Pancreas (tissue), 10 donors: Measurements from ENCODE around the gene SHCBP1L. TPM values are rescaled to one million over a fixed set of nuclear protein-coding genes. Genes with fewer than 3 reads are reported as not detected.

Experiments used
- ATAC-seq, 4 donors: fragments of 200-7000 bp; cut with Tn5 transposase; one replicate each; pipeline versions ENCODE4 v1.8.0 to v1.9.1; 2020; ENCODE audit warnings: mild to moderate bottlenecking in 4 of 4, moderate library complexity in 4 of 4
- DNase-seq, 6 donors: peaks; one replicate each; pipeline ENCODE4 v3.0.0-alpha.2; 2020
- FAIRE-seq: peaks from 2 replicates; lab custom pipeline; 2012; peaks lifted over from hg19 to GRCh38; lab: Jason Lieb, UNC
- H3K27ac ChIP-seq, 4 donors: fragments of 200-600 bp; sonication (generic); 1 replicate in 3 of 4; 2 replicates in 1 of 4; pipeline versions ENCODE4 v1.5.0 to v1.8.0; 2020
- H3K27me3 ChIP-seq, 4 donors: fragments of 200-600 bp; one replicate each; pipeline ENCODE4 v1.8.0; 2021
- H3K36me3 ChIP-seq, 3 donors: fragments of 200-600 bp; sonication (generic) in 1 of 3; one replicate each; pipeline versions ENCODE4 v1.5.0 to v1.8.0; 2020 to 2021
- H3K4me1 ChIP-seq, 3 donors: fragments of 200-600 bp; one replicate each; pipeline ENCODE4 v1.8.0; 2021
- H3K4me3 ChIP-seq, 4 donors: fragments of 200-600 bp; sonication (generic) in 2 of 4; one replicate each; pipeline versions ENCODE4 v1.5.0 to v1.8.0; 2020 to 2021
- H3K9me3 ChIP-seq, 4 donors: fragments of 200-600 bp; one replicate each; pipeline ENCODE4 v1.8.0; 2021
- WGBS, 2 donors: extraction: QIAGEN DNeasy Blood & Tissue Kit; methylation state at CpG; one replicate each; pipeline ENCODE4 v1.1.7; 2013; 5-methylcytosine and 5-hydroxymethylcytosine counted together
- intact Hi-C, 3 donors: fragments of 100-400 bp; cut with DNase I; formaldehyde crosslinking; loops; one replicate each; pipeline versions ENCODE4 v1.11.1 to v1.14.2; 2022
- polyA plus RNA-seq, 2 donors: library from polyadenylated mRNA; stranded (reverse); fragments of 200-250 nt; gene quantifications; one replicate each; pipeline ENCODE4 v1.2.3, GENCODE V29; 2013
- total RNA-seq, 6 donors: library from RNA; stranded (reverse); fragmentation: NEBNext Ultra II Directional in 4 of 6; extraction: Animal tissue kit (Norgen Biotek cat#: 25700) in 4 of 6; gene quantifications; one replicate each; pipeline versions ENCODE4 v1.2.1 to v1.2.4, GENCODE V29; 2021 to 2023
- TF ChIP-seq, protein P1 (sequence below), 4 donors: fragments of 200-600 bp; sonication (generic) in 3 of 4; IDR thresholded peaks; one replicate each; pipeline versions ENCODE4 v1.5.0 to v1.8.0; 2021; ENCODE audit warnings: antibody characterized with exemption in 4 of 4
- donor health status: healthy with polysubstance abuse.
- donor health status: DM: no; HTN: no; CAD: no; lungs with moderate emphysema.
- donor health status: DM: no; HTN: no; CAD: no.
- donor health status: control.
- donor health status: control.
- donor health status: Bipolar disorder and iron deficiency.
- donor health status: DM: yes; HTN: yes; CAD: no.
- donor health status: DM: no; HTN: no; CAD: no.
- donor health status: DM: no; HTN: no; CAD: no.
- donor health status: DM: yes; HTN: yes; CAD: no.

The SHCBP1L gene
- total and polyA plus RNA-seq, 8 donors: not detected

GRCh38 chr1:182985876-182986275 lies 32.9 kb upstream of the SHCBP1L start:
- no peak overlapping the region for H3K4me3 ChIP-seq
- ATAC-seq (no peak), DNase-seq (no peak), FAIRE-seq (no peak)
- H3K9me3 ChIP-seq: no peaks in the 10 kb centered on the region
- H3K27me3 ChIP-seq: no peaks in the 10 kb centered on the region
- TF ChIP-seq, protein P1, sequence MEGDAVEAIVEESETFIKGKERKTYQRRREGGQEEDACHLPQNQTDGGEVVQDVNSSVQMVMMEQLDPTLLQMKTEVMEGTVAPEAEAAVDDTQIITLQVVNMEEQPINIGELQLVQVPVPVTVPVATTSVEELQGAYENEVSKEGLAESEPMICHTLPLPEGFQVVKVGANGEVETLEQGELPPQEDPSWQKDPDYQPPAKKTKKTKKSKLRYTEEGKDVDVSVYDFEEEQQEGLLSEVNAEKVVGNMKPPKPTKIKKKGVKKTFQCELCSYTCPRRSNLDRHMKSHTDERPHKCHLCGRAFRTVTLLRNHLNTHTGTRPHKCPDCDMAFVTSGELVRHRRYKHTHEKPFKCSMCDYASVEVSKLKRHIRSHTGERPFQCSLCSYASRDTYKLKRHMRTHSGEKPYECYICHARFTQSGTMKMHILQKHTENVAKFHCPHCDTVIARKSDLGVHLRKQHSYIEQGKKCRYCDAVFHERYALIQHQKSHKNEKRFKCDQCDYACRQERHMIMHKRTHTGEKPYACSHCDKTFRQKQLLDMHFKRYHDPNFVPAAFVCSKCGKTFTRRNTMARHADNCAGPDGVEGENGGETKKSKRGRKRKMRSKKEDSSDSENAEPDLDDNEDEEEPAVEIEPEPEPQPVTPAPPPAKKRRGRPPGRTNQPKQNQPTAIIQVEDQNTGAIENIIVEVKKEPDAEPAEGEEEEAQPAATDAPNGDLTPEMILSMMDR (IDR thresholded peaks at IDR 0.05): no peak
- no peaks in the 10 kb centered on the region for H3K4me1 ChIP-seq
- H3K36me3 ChIP-seq: no peaks in the 10 kb centered on the region
- WGBS, 2 donors: 67 to 86% methylated on average over 1 of the region's 1 CpG
- no peak overlapping the region for H3K27ac ChIP-seq
- intact Hi-C loops: no loop called here

DNA sequence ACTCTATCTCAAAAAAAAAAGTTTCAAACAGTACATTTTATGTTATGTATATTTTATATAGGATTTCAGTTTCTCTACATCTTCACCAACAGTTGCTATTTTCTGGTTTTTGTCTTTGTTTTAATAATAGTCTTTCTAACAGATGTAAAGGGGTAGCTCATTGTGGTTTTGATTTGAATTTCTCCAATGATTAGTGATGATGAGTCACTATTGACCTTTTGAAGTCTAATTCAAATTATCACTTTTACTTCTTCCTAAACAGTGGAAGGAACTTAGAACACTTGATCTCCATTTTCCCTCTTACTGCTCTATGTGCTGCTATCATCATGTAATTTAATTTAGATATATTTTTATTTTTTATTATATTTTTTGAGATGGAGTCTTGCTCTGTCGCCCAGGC lies 31.7 kb upstream of the SHCBP1L start:
- DNase-seq: no peak
- Histone ChIP-seq H3K36me3 (no peaks in the 10 kb centered on the region), H3K4me1 (no peaks in the 10 kb centered on the region), H3K4me3 (no peak overlapping the region), H3K27ac (no peak overlapping the region), H3K9me3 (no peaks in the 10 kb centered on the region), H3K27me3 (no peaks in the 10 kb centered on the region)
- TF ChIP-seq, protein P1 (IDR thresholded peaks at IDR 0.05): no peak
- ATAC-seq: no peak
- FAIRE-seq: no peak
- intact Hi-C loops: no loop called here
- 83 to 92% methylated on average over 1 of the region's 1 CpG for WGBS, 2 donors

- WGBS, 2 donors: 89 to 95% methylated on average over 7 of the region's 7 CpGs
These were observed 31.2 kb upstream of the SHCBP1L start for GRCh38 chr1:182984138-182984537.

DNA sequence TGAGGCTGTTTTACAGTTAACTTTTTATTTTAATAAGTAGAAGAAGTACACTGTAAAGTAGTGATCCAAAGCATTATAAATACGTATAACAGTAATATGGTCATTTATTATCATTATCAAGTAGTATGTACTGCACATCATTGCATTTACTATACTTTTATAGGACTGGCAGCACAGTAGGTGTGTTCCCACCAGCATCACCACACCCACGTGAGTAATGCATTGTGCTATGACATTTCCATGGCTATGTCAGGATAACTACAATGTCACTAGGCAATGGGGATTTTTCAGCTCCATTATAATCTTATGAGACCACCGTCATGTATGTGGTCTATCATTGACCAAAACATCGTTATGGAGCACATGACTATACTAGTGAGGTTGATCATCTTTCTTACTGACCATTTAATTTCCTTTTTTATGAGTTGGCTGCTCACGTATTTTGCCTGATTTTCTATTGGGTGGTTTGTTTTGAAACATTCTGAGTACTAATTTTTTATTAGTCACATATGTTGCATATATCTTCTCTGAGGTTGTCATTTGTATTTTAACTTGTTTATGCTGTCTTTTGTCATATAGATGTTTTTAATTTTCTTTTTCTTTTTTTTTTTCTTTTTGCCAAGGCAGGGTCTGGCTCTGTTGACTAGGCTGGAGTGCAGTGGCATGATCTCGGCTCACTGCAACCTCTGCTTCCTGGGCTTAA lies 25.3 kb upstream of the SHCBP1L start:
- FAIRE-seq: no peak
- Histone ChIP-seq H3K27ac (no peak overlapping the region), H3K9me3 (no peaks in the 10 kb centered on the region), H3K4me1 (no peaks in the 10 kb centered on the region), H3K36me3 (no peaks in the 10 kb centered on the region), H3K27me3 (no peaks in the 10 kb centered on the region), H3K4me3 (no peak overlapping the region)
- intact Hi-C loops: no loop called here
- WGBS, 2 donors: 72 to 87% methylated on average over 6 of the region's 6 CpGs
- no peak for ATAC-seq
- DNase-seq: no peak
- TF ChIP-seq, protein P1 (IDR thresholded peaks at IDR 0.05): no peak

More at GRCh38 chr1:182984138-182984537, 31.2 kb upstream of the SHCBP1L start:
- Histone ChIP-seq H3K9me3 (no peaks in the 10 kb centered on the region), H3K4me3 (no peak overlapping the region), H3K36me3 (no peaks in the 10 kb centered on the region), H3K4me1 (no peaks in the 10 kb centered on the region), H3K27me3 (no peaks in the 10 kb centered on the region), H3K27ac (no peak overlapping the region)
- no peak for DNase-seq
- no peak for FAIRE-seq
- intact Hi-C loops: no loop called here
- ATAC-seq: no peak
- TF ChIP-seq, protein P1 (IDR thresholded peaks at IDR 0.05): no peak

- no peak for FAIRE-seq
- intact Hi-C loops: no loop called here
These were observed 24.5 kb upstream of the SHCBP1L start for GRCh38 chr1:182977480-182977879.

More at GRCh38 chr1:182977480-182977879, 24.5 kb upstream of the SHCBP1L start:
- TF ChIP-seq, protein P1 (IDR thresholded peaks at IDR 0.05): no peak
- ATAC-seq: no peak
- no peak overlapping the region for H3K27ac ChIP-seq
- H3K9me3 ChIP-seq: no peaks in the 10 kb centered on the region
- H3K36me3 ChIP-seq: no peaks in the 10 kb centered on the region
- no peaks in the 10 kb centered on the region for H3K27me3 ChIP-seq
- no peaks in the 10 kb centered on the region for H3K4me1 ChIP-seq
- H3K4me3 ChIP-seq: no peak overlapping the region
- no peak for DNase-seq
- 86 to 87% methylated on average over 2 of the region's 2 CpGs for WGBS, 2 donors
